DOHH2 (cell line): ENCODE measurements around the gene MB21D2.

Source experiments
- EZH2phosphoT487 ChIP-seq: fragments of 200-600 bp; sonication (generic); IDR thresholded peaks from 2 replicates; pipeline ENCODE4 v1.6.1; 2017; ENCODE audit warnings: borderline replicate concordance, mild to moderate bottlenecking, antibody characterized with exemption, low read length, moderate library complexity, mixed read lengths
- TF ChIP-seq, protein P1 (sequence below): fragments of 200-600 bp; sonication (generic); IDR thresholded peaks from one replicate; pipeline ENCODE4 v1.5.1; 2014; ENCODE audit warnings: antibody characterized with exemption, mild to moderate bottlenecking, low read depth, low read length; ENCODE audit not compliant: poor library complexity, severe bottlenecking

DNA sequence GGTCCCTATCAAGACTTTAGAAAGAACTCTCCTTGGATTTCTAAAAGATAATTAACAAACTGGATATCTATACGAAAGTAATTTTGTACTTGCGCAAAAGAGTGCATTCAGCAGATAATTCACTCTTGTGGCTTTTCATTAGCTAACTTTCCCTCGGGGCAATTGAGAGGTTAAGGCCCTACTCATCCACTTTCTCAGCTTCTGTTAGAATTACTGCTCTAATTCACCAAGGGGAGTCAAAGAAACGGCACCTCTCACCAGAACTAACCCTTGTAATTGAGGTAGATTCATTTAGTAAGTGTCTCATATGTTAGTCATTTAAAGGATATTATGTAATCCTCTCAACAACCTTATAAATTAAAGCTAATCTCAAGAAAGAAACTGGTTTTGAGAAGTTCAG lies 22.5 kb upstream of the MB21D2 start:
- TF ChIP-seq, protein P1, sequence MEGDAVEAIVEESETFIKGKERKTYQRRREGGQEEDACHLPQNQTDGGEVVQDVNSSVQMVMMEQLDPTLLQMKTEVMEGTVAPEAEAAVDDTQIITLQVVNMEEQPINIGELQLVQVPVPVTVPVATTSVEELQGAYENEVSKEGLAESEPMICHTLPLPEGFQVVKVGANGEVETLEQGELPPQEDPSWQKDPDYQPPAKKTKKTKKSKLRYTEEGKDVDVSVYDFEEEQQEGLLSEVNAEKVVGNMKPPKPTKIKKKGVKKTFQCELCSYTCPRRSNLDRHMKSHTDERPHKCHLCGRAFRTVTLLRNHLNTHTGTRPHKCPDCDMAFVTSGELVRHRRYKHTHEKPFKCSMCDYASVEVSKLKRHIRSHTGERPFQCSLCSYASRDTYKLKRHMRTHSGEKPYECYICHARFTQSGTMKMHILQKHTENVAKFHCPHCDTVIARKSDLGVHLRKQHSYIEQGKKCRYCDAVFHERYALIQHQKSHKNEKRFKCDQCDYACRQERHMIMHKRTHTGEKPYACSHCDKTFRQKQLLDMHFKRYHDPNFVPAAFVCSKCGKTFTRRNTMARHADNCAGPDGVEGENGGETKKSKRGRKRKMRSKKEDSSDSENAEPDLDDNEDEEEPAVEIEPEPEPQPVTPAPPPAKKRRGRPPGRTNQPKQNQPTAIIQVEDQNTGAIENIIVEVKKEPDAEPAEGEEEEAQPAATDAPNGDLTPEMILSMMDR: no peak
- TF ChIP-seq EZH2phosphoT487: no peak
